Thyroid gland (tissue), 4 donors: ENCODE results near the gene SLC12A4. TPM values are rescaled to one million over a fixed set of nuclear protein-coding genes. Genes with fewer than 3 reads are reported as not detected.

Experiments
- DNase-seq, 2 donors: peaks; one replicate each; pipeline ENCODE4 v3.0.0-alpha.2; 2019
- H3K27ac ChIP-seq, 3 donors: fragments of 200-600 bp; sonication (generic); 1 replicate in 2 of 3; 2 replicates in 1 of 3; pipeline ENCODE4 v1.5.1; 2016 to 2019; ENCODE audit warnings: mild to moderate bottlenecking in 1 of 3, moderate library complexity in 1 of 3
- H3K27me3 ChIP-seq: fragments of 200-600 bp; sonication (generic); one replicate; pipeline ENCODE4 v1.5.1; 2019
- H3K36me3 ChIP-seq, 2 donors: fragments of 200-600 bp; sonication (generic); one replicate each; pipeline ENCODE4 v1.5.1; 2016 to 2019
- H3K4me1 ChIP-seq, 2 donors: fragments of 200-600 bp; sonication (generic); one replicate each; pipeline ENCODE4 v1.5.1; 2017 to 2019
- H3K4me3 ChIP-seq, 3 donors: fragments of 200-600 bp; sonication (generic); replicated peaks in 1 of 3; 1 replicate in 2 of 3; 2 replicates in 1 of 3; pipeline ENCODE4 v1.5.1; 2016; ENCODE audit warnings: mild to moderate bottlenecking in 1 of 3
- H3K9me3 ChIP-seq: fragments of 200-600 bp; sonication (generic); one replicate; pipeline ENCODE4 v1.5.1; 2017
- CTCF ChIP-seq, 6 experiments: fragments of 200-600 bp in 3 of 6; fragments of 450-650 bp in 3 of 6; sonication (generic) in 3 of 6; IDR thresholded peaks; one replicate each; pipeline ENCODE4 v1.5.1; 2016 to 2019; ENCODE audit warnings: antibody characterized with exemption in 6 of 6, mild to moderate bottlenecking in 2 of 6, inconsistent platforms in 1 of 6, moderate library complexity in 1 of 6
- POLR2A ChIP-seq, 2 donors: fragments of 450-650 bp; IDR thresholded peaks; one replicate each; pipeline ENCODE4 v1.6.1; 2017; ENCODE audit warnings: antibody characterized with exemption in 2 of 2, mild to moderate bottlenecking in 2 of 2, moderate library complexity in 1 of 2
- WGBS, 2 donors: methylation state at CpG; one replicate each; pipeline ENCODE4 v1.1.5; 2017; 5-methylcytosine and 5-hydroxymethylcytosine counted together
- intact Hi-C: fragments of 100-400 bp; cut with DNase I; formaldehyde crosslinking; loops from one replicate; pipeline ENCODE4 v1.15.1; 2023
- total RNA-seq, 4 donors: library from RNA; depleted of rRNA; stranded (reverse); fragments of >200 nt; gene quantifications; one replicate each; pipeline ENCODE4 v1.2.3, GENCODE V29; 2016

SLC12A4 gene
- total RNA-seq, 4 donors from 2014 or later = 47.0 to 65.1 (median 51.7) TPM

DNA sequence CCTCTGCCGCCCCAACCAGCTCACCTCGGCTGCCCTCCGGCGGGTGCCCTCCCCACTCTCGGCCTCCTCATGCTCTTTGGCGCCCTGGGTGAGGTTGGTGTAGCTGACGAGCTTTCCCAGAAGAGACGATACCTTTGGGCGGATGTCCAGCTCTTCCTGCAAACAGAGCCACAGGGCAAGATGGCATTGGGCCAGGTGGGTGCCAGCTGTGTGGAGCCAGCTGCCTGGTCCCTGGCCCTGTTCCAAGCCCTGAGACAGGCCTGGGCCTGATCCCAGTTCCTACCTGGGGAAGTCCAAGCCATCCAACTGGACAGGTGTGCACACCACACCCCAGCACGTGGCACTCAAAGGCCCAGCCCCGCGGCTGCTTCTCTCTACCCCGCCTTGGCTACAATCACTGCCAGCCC is 6.9 kb downstream of the SLC12A4 start:
- peaks cover 37 to 73% of the 10 kb centered on the region in 2 donors for H3K4me1 ChIP-seq
- no peaks in the 10 kb centered on the region for H3K9me3 ChIP-seq
- H3K27ac ChIP-seq = peak overlapping the region in 2 of 3 donors; percentile 65 to 76
- H3K27me3 ChIP-seq = no peaks in the 10 kb centered on the region
- intact Hi-C loops = no loop called here
- no peak for TF ChIP-seq CTCF (IDR thresholded peaks at IDR 0.05)
- TF ChIP-seq POLR2A (IDR thresholded peaks at IDR 0.05) = no peak
- H3K4me3 ChIP-seq = no peak overlapping the region
- DNase-seq = peak; percentile 95 to 97
- peaks cover 23 to 24% of the 10 kb centered on the region in 2 donors for H3K36me3 ChIP-seq
- WGBS, 2 donors = 49 to 53% methylated on average over 4 to 11 of the region's 13 CpGs

DNA sequence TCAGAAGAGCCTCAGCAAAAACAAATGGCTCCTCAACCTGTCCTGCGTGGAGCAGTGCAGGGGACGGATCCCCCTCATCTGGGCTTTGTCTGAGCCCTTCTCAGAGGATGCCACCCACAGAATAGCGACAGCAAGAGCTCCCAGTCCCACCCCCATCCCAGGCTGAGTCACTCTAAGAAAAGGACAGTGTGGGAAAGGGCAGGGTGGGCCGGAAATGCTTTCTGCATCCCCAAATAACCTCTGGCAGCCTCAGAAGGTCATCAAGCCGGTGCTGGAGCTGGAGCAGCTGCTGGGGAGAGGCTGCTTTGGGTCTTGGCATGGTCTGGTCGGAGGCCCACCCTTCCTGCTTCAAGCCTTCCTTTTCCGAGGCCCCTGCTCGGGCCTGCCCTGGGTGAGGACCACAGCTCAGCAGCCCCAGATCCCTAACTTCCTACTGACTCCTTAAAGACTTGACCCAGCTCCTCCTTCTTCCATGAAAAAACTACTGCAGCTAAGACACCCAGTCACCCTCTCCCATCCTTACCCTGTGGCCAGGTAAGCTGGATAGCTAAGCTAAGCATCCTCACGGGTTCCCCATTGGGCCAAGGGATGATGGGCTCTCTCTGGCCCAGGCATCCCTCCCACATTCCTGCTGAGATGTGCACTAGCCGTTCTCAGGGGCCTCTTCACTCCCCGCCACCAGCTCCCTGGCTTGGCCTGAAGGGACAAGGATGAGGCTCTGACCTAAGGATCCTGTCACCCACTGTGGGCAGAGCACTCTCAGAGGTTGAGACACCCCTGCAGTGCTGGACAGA is 8.7 kb downstream of the SLC12A4 start:
- Histone ChIP-seq H3K9me3 (no peaks in the 10 kb centered on the region), H3K27ac (peak overlapping the region; percentile 33 to 76 (median 48)), H3K27me3 (no peaks in the 10 kb centered on the region), H3K4me1 (peaks cover 30 to 57% of the 10 kb centered on the region in 2 donors), H3K36me3 (peaks cover 29 to 31% of the 10 kb centered on the region in 2 donors), H3K4me3 (no peak overlapping the region)
- TF ChIP-seq POLR2A (IDR thresholded peaks at IDR 0.05) (no peak), CTCF (IDR thresholded peaks at IDR 0.05) (no peak)
- intact Hi-C loops = no loop called here
- DNase-seq = peak in 1 of 2 donors; percentile 28
- 72 to 86% methylated on average over 9 to 10 of the region's 11 CpGs for WGBS, 2 donors

DNA sequence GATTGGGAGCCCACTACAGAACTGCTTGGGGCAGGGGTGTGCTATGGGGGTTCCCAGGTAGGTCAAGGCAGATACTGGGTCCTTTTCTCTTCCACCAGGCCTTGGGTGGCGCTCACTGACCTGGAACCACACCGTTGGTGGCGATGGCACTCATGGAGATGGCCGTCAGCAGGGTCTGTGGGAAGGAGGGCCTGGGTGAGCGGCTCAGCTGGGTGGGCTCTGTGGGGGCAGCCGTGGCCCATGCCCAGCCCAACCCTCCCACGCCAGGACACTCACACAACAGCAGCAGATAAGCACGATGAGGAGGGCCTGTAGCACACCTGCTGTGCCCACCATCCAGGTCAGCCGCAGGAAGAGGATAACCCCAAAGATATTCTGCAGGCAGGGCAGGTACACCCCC is 10.8 kb downstream of the SLC12A4 start:
- Histone ChIP-seq H3K27ac (no peak overlapping the region), H3K36me3 (peaks cover 33 to 42% of the 10 kb centered on the region in 2 donors), H3K4me1 (peaks cover 18 to 36% of the 10 kb centered on the region in 2 donors), H3K27me3 (no peaks in the 10 kb centered on the region), H3K4me3 (no peak overlapping the region), H3K9me3 (no peaks in the 10 kb centered on the region)
- no peak for TF ChIP-seq POLR2A (IDR thresholded peaks at IDR 0.05)
- 98 to 100% methylated on average over 5 to 9 of the region's 9 CpGs for WGBS, 2 donors
- intact Hi-C loops = no loop called here
- DNase-seq = no peak

DNA sequence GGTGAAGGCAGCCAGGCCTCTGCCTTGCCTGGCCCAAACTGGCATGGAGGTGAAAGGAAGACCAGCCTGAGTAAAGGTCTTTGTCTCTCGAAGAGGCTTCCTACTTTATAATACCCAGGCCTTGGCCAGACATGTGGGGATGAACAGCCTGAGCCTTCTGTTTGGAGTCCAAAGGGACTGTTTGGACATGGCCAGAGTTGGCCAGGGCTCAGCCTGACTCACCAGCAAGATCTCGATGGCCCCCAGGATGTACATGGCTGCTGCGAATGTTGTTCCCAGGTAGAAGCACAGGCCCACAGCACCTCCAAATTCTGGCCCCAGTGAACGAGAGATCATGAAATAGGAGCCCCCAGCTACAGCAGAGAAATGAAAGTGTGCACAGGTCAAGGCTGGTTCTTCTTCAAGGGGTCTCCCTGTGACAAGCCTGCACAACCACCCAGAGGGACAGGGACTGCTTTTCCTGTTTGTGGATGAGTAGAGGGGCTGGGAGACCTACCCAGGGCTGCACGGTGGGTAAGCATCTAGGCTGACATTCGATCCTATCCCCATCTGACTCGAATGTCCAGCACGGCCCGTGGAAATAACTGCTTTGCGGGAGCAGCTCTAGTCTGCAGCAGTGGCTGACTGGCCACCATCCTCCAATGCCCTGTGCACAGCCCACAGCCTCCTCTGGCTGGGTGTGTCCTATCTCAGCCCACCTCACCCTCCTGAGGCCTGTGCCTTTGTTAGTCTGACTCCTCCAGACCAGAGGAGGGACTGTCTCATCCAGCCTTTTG is 13.8 kb downstream of the SLC12A4 start:
- H3K27me3 ChIP-seq = no peaks in the 10 kb centered on the region
- H3K27ac ChIP-seq = no peak overlapping the region
- H3K36me3 ChIP-seq = peaks cover 42 to 51% of the 10 kb centered on the region in 2 donors
- no peak overlapping the region for H3K4me3 ChIP-seq
- peaks cover 0 to 14% of the 10 kb centered on the region in 2 donors for H3K4me1 ChIP-seq
- H3K9me3 ChIP-seq = no peaks in the 10 kb centered on the region
- no peak for TF ChIP-seq POLR2A (IDR thresholded peaks at IDR 0.05)
- no peak for TF ChIP-seq CTCF (IDR thresholded peaks at IDR 0.05)
- no peak for DNase-seq
- intact Hi-C loops = no loop called here
- WGBS, 2 donors = 87 to 89% methylated on average over 6 to 9 of the region's 10 CpGs

GRCh38 chr16:67953641-67954375 is 14.6 kb downstream of the SLC12A4 start:
- DNase-seq = peak in 1 of 2 donors; percentile 31
- intact Hi-C loops = no loop called here
- WGBS, 2 donors = 84 to 85% methylated on average over 7 to 8 of the region's 8 CpGs
- H3K4me3 ChIP-seq = no peak overlapping the region
- H3K27ac ChIP-seq = no peak overlapping the region
- H3K9me3 ChIP-seq = no peaks in the 10 kb centered on the region
- peaks cover 49 to 55% of the 10 kb centered on the region in 2 donors for H3K36me3 ChIP-seq
- no peak for TF ChIP-seq POLR2A (IDR thresholded peaks at IDR 0.05)
- TF ChIP-seq CTCF (IDR thresholded peaks at IDR 0.05) = no peak
- H3K4me1 ChIP-seq = peaks cover 0 to 6% of the 10 kb centered on the region in 2 donors
- no peaks in the 10 kb centered on the region for H3K27me3 ChIP-seq
